ENCODE measurements around the gene MPRIP.

Gene MPRIP

GRCh38 chr17:17115620-17116019 is 73.4 kb downstream of the MPRIP start:
- Mint-ChIP-seq H3K27me3 (ENCODE audit: low read depth, poor library complexity) (peaks cover 10% of the 10 kb centered on the region), H3K36me3 (ENCODE audit: low read depth) (no peaks in the 10 kb centered on the region), H3K9me3 (no peaks in the 10 kb centered on the region), H3K4me3 (no peak overlapping the region), H3K4me1 (peaks cover 58% of the 10 kb centered on the region), H3K27ac (peak overlapping the region; percentile 52)
- DNase-seq: no peak
- TF ChIP-seq CTCF (IDR thresholded peaks at IDR 0.05): no peak

GRCh38 chr17:17116406-17116805 is 74.1 kb downstream of the MPRIP start:
- TF ChIP-seq CTCF (IDR thresholded peaks at IDR 0.05): no peak
- H3K27ac Mint-ChIP-seq: no peak overlapping the region
- no peak overlapping the region for H3K4me3 Mint-ChIP-seq
- peaks cover 59% of the 10 kb centered on the region for H3K4me1 Mint-ChIP-seq
- no peaks in the 10 kb centered on the region for H3K36me3 Mint-ChIP-seq (ENCODE audit: low read depth)
- no peaks in the 10 kb centered on the region for H3K9me3 Mint-ChIP-seq
- peaks cover 10% of the 10 kb centered on the region for H3K27me3 Mint-ChIP-seq (ENCODE audit: low read depth, poor library complexity)
- DNase-seq: no peak

GRCh38 chr17:17117923-17118322 is 75.7 kb downstream of the MPRIP start:
- no peak for TF ChIP-seq CTCF (IDR thresholded peaks at IDR 0.05)
- Mint-ChIP-seq H3K36me3 (ENCODE audit: low read depth) (no peaks in the 10 kb centered on the region), H3K27ac (no peak overlapping the region), H3K27me3 (ENCODE audit: low read depth, poor library complexity) (peaks cover 7% of the 10 kb centered on the region), H3K4me3 (no peak overlapping the region), H3K4me1 (peaks cover 49% of the 10 kb centered on the region), H3K9me3 (no peaks in the 10 kb centered on the region)
- no peak for DNase-seq

GRCh38 chr17:17118399-17118798 is 76.1 kb downstream of the MPRIP start:
- Mint-ChIP-seq H3K4me1 (peaks cover 49% of the 10 kb centered on the region), H3K9me3 (no peaks in the 10 kb centered on the region), H3K27me3 (ENCODE audit: low read depth, poor library complexity) (peaks cover 7% of the 10 kb centered on the region), H3K4me3 (no peak overlapping the region), H3K36me3 (ENCODE audit: low read depth) (no peaks in the 10 kb centered on the region), H3K27ac (peak overlapping the region; percentile 78)
- no peak for TF ChIP-seq CTCF (IDR thresholded peaks at IDR 0.05)
- DNase-seq: no peak

- no peak for TF ChIP-seq CTCF (IDR thresholded peaks at IDR 0.05)
- Mint-ChIP-seq H3K9me3 (no peaks in the 10 kb centered on the region), H3K36me3 (ENCODE audit: low read depth) (no peaks in the 10 kb centered on the region), H3K4me1 (peaks cover 48% of the 10 kb centered on the region), H3K27me3 (ENCODE audit: low read depth, poor library complexity) (peaks cover 7% of the 10 kb centered on the region), H3K27ac (peak overlapping the region; percentile 89), H3K4me3 (no peak overlapping the region)
- no peak for DNase-seq
Measured at GRCh38 chr17:17119106-17119505, 76.8 kb downstream of the MPRIP start.

GRCh38 chr17:17119533-17119932 is 77.3 kb downstream of the MPRIP start:
- TF ChIP-seq CTCF (IDR thresholded peaks at IDR 0.05): no peak
- no peaks in the 10 kb centered on the region for H3K36me3 Mint-ChIP-seq (ENCODE audit: low read depth)
- H3K4me1 Mint-ChIP-seq: peaks cover 44% of the 10 kb centered on the region
- peak overlapping the region; percentile 89 for H3K27ac Mint-ChIP-seq
- no peaks in the 10 kb centered on the region for H3K9me3 Mint-ChIP-seq
- H3K4me3 Mint-ChIP-seq: no peak overlapping the region
- no peak for DNase-seq
- H3K27me3 Mint-ChIP-seq (ENCODE audit: low read depth, poor library complexity): peaks cover 7% of the 10 kb centered on the region
